DOHH2 (cell line): Measurements from ENCODE around the gene CALML6.

Source experiments
- H3F3A ChIP-seq: fragments of 200-600 bp; sonication (generic), shearing (Covaris generic); 2 replicates; pipeline ENCODE4 v1.6.0; 2016; ENCODE audit warnings: antibody characterized with exemption, mild to moderate bottlenecking; ENCODE audit not compliant: control insufficient read depth, insufficient read depth
- H3K27ac ChIP-seq: fragments of 200-600 bp; sonication (generic); 2 replicates; pipeline ENCODE4 v1.5.1; 2014; ENCODE audit warnings: low read depth, mild to moderate bottlenecking, low read length, moderate library complexity
- H3K27me3 ChIP-seq: fragments of 200-600 bp; sonication (generic); 2 replicates; pipeline ENCODE4 v1.6.1; 2014; ENCODE audit warnings: mild to moderate bottlenecking, low read length, mixed read lengths; ENCODE audit not compliant: control insufficient read depth
- H3K36me3 ChIP-seq: fragments of 200-600 bp; sonication (generic); 2 replicates; pipeline ENCODE4 v1.6.1; 2014; ENCODE audit warnings: mild to moderate bottlenecking, low read length, moderate library complexity, mixed read lengths; ENCODE audit not compliant: control insufficient read depth
- H3K4me1 ChIP-seq: fragments of 200-600 bp; sonication (generic); 2 replicates; pipeline ENCODE4 v1.6.1; 2014; ENCODE audit warnings: mild to moderate bottlenecking, low read length, mixed read lengths; ENCODE audit not compliant: control insufficient read depth
- H3K4me2 ChIP-seq: fragments of 200-600 bp; sonication (generic); 2 replicates; pipeline ENCODE4 v1.6.0; 2014; ENCODE audit warnings: mild to moderate bottlenecking, low read length, moderate library complexity
- H3K4me3 ChIP-seq: fragments of 200-600 bp; sonication (generic); 2 replicates; pipeline ENCODE4 v1.5.1; 2014; ENCODE audit warnings: mild to moderate bottlenecking, low read length, mixed read lengths
- H3K79me2 ChIP-seq: fragments of 200-600 bp; sonication (generic); 2 replicates; pipeline ENCODE4 v1.6.1; 2014; ENCODE audit warnings: mild to moderate bottlenecking, low read length, mixed read lengths; ENCODE audit not compliant: control insufficient read depth
- H3K9me2 ChIP-seq: fragments of 200-600 bp; sonication (generic); replicated peaks from 2 replicates; pipeline ENCODE4 v1.6.1; 2014; ENCODE audit warnings: mild to moderate bottlenecking, low read length, mixed read lengths; ENCODE audit not compliant: control insufficient read depth
- H3K9me3 ChIP-seq: fragments of 200-600 bp; sonication (generic); 2 replicates; pipeline ENCODE4 v1.6.1; 2014; ENCODE audit warnings: antibody characterized with exemption, low read length, mixed read lengths; ENCODE audit not compliant: control insufficient read depth, insufficient read depth
- H4K20me1 ChIP-seq: fragments of 200-600 bp; sonication (generic); 2 replicates; pipeline ENCODE4 v1.6.0; 2014; ENCODE audit warnings: low read depth, mild to moderate bottlenecking, antibody characterized with exemption, low read length, moderate library complexity; ENCODE audit not compliant: control insufficient read depth, insufficient read depth
- CTCF ChIP-seq: fragments of 200-600 bp; sonication (generic); IDR thresholded peaks from one replicate; pipeline ENCODE4 v1.5.1; 2014; ENCODE audit warnings: antibody characterized with exemption, mild to moderate bottlenecking, low read depth, low read length; ENCODE audit not compliant: poor library complexity, severe bottlenecking
- EZH2phosphoT487 ChIP-seq: fragments of 200-600 bp; sonication (generic); IDR thresholded peaks from 2 replicates; pipeline ENCODE4 v1.6.1; 2017; ENCODE audit warnings: borderline replicate concordance, mild to moderate bottlenecking, antibody characterized with exemption, low read length, moderate library complexity, mixed read lengths

CALML6 gene

GRCh38 chr1:1946540-1946939, 31.5 kb downstream of the CALML6 start:
- Histone ChIP-seq H3K36me3 (no peaks in the 10 kb centered on the region), H3K4me2 (no peak overlapping the region), H3F3A (no peaks in the 10 kb centered on the region), H3K9me3 (no peaks in the 10 kb centered on the region), H3K4me3 (no peak overlapping the region), H4K20me1 (no peaks in the 10 kb centered on the region), H3K4me1 (peaks cover 4% of the 10 kb centered on the region; the same call in 1 of the 2 replicates), H3K27me3 (peaks cover 3% of the 10 kb centered on the region; the same call in 1 of the 2 replicates), H3K79me2 (no peaks in the 10 kb centered on the region), H3K9me2 (no peaks in the 10 kb centered on the region), H3K27ac (no peak overlapping the region)
- TF ChIP-seq EZH2phosphoT487 (no peak), CTCF (no peak)

- H3K4me3 ChIP-seq: no peak overlapping the region
- H4K20me1 ChIP-seq: no peaks in the 10 kb centered on the region
- TF ChIP-seq EZH2phosphoT487 (no peak), CTCF (no peak)
- H3K27ac ChIP-seq: no peak overlapping the region
- H3F3A ChIP-seq: no peaks in the 10 kb centered on the region
- no peak overlapping the region for H3K4me2 ChIP-seq
- no peaks in the 10 kb centered on the region for H3K9me3 ChIP-seq
- peaks cover 4% of the 10 kb centered on the region; the same call in 1 of the 2 replicates for H3K4me1 ChIP-seq
- no peaks in the 10 kb centered on the region for H3K36me3 ChIP-seq
- H3K9me2 ChIP-seq: no peaks in the 10 kb centered on the region
- no peaks in the 10 kb centered on the region for H3K79me2 ChIP-seq
- H3K27me3 ChIP-seq: peaks cover 3% of the 10 kb centered on the region; the same call in 1 of the 2 replicates
Observed at GRCh38 chr1:1947493-1947892, 32.4 kb downstream of the CALML6 start.

GRCh38 chr1:1948783-1949182, 33.7 kb downstream of the CALML6 start:
- TF ChIP-seq EZH2phosphoT487 (no peak), CTCF (no peak)
- Histone ChIP-seq H4K20me1 (no peaks in the 10 kb centered on the region), H3K4me2 (no peak overlapping the region), H3K27me3 (peaks cover 3% of the 10 kb centered on the region; the same call in 1 of the 2 replicates), H3K4me1 (peaks cover 4% of the 10 kb centered on the region; the same call in 1 of the 2 replicates), H3K4me3 (no peak overlapping the region), H3K36me3 (no peaks in the 10 kb centered on the region), H3K79me2 (no peaks in the 10 kb centered on the region), H3K27ac (no peak overlapping the region), H3K9me3 (no peaks in the 10 kb centered on the region), H3K9me2 (no peaks in the 10 kb centered on the region), H3F3A (no peaks in the 10 kb centered on the region)
